HG02610 (cell line): ENCODE results near the gene FAS.

Experiments
- ATAC-seq: cut with Tn5 transposase; IDR thresholded peaks from one replicate; pipeline ENCODE4 v1.9.1; 2021; ENCODE audit warnings: mild to moderate bottlenecking, moderate library complexity; ENCODE audit not compliant: unreplicated experiment

Gene FAS

GRCh38 chr10:88971221-88972061, 19.2 kb upstream of the FAS start:
- no peak for ATAC-seq

GRCh38 chr10:88974012-88974411, 16.6 kb upstream of the FAS start:
- ATAC-seq = no peak

GRCh38 chr10:88974446-88975376, 15.9 kb upstream of the FAS start:
- no peak for ATAC-seq

GRCh38 chr10:88975377-88975720, 15.2 kb upstream of the FAS start:
- no peak for ATAC-seq

GRCh38 chr10:88978463-88978862, 12.1 kb upstream of the FAS start:
- no peak for ATAC-seq

- no peak for ATAC-seq
Measured at GRCh38 chr10:88979153-88979562, 11.4 kb upstream of the FAS start.

GRCh38 chr10:88979603-88980002, 11.0 kb upstream of the FAS start:
- ATAC-seq = no peak

- no peak for ATAC-seq
Measured at GRCh38 chr10:88980247-88980646, 10.4 kb upstream of the FAS start.

- no peak for ATAC-seq
Measured at GRCh38 chr10:88980800-88981199, 9.8 kb upstream of the FAS start.

GRCh38 chr10:88981435-88981834, 9.2 kb upstream of the FAS start:
- ATAC-seq = no peak

- ATAC-seq = no peak
Measured at GRCh38 chr10:88982366-88982765, 8.2 kb upstream of the FAS start.

GRCh38 chr10:88983206-88983605, 7.4 kb upstream of the FAS start:
- no peak for ATAC-seq

- ATAC-seq = no peak
Measured at GRCh38 chr10:88983939-88984338, 6.7 kb upstream of the FAS start.

- peak; percentile 63 for ATAC-seq
Measured at GRCh38 chr10:88984525-88984924, 6.1 kb upstream of the FAS start.

- ATAC-seq = no peak
Measured at GRCh38 chr10:88986549-88987242, 3.9 kb upstream of the FAS start.

- ATAC-seq = no peak
Measured at GRCh38 chr10:88987243-88987725, 3.3 kb upstream of the FAS start.

GRCh38 chr10:88987840-88988239, 2.8 kb upstream of the FAS start:
- no peak for ATAC-seq

GRCh38 chr10:88989423-88989822, 1.2 kb upstream of the FAS start:
- no peak for ATAC-seq

- ATAC-seq = no peak
Measured at GRCh38 chr10:88989824-88990383, 694 bp upstream of the FAS start.

- peak; percentile 43 for ATAC-seq
Measured at GRCh38 chr10:88991161-88991898, 732 bp downstream of the FAS start.
